Glutamatergic neuron (in vitro differentiated cells): ENCODE measurements around the gene FXYD2. TPM values are rescaled to one million over a fixed set of nuclear protein-coding genes. Genes with fewer than 3 reads are reported as not detected.

Experiments used
- DNase-seq: peaks from one replicate; pipeline ENCODE4 v3.0.0; 2022
- H3K27ac Mint-ChIP-seq: one replicate; pipeline ENCODE4 v1.8.0; 2020; ENCODE audit warnings: mild to moderate bottlenecking, mixed read lengths, inconsistent platforms; ENCODE audit not compliant: unreplicated experiment
- H3K27me3 Mint-ChIP-seq: one replicate; pipeline ENCODE4 v1.8.0; 2020; ENCODE audit warnings: mild to moderate bottlenecking, moderate library complexity, mixed read lengths, inconsistent platforms; ENCODE audit not compliant: unreplicated experiment
- H3K36me3 Mint-ChIP-seq: one replicate; pipeline ENCODE4 v1.8.0; 2020; ENCODE audit warnings: mild to moderate bottlenecking, mixed read lengths, inconsistent platforms; ENCODE audit not compliant: unreplicated experiment
- H3K4me1 Mint-ChIP-seq: one replicate; pipeline ENCODE4 v1.8.0; 2020; ENCODE audit warnings: mild to moderate bottlenecking, low read depth, mixed read lengths, inconsistent platforms; ENCODE audit not compliant: unreplicated experiment
- H3K4me3 Mint-ChIP-seq: one replicate; pipeline ENCODE4 v1.8.0; 2020; ENCODE audit warnings: mild to moderate bottlenecking, mixed read lengths, inconsistent platforms; ENCODE audit not compliant: unreplicated experiment
- H3K9me3 Mint-ChIP-seq: one replicate; pipeline ENCODE4 v1.8.0; 2020; ENCODE audit warnings: mild to moderate bottlenecking, moderate library complexity, mixed read lengths, inconsistent platforms; ENCODE audit not compliant: unreplicated experiment
- total RNA-seq: library from RNA; stranded (reverse); fragmentation: NEBNext Ultra II Directional; extraction: Animal tissue kit (Norgen Biotek cat#: 25700); gene quantifications from one replicate; pipeline ENCODE4 v1.2.1, GENCODE V29; 2021; ENCODE audit not compliant: unreplicated experiment
- TF ChIP-seq, protein P1 (sequence below): fragments of 200-600 bp; sonication (generic); IDR thresholded peaks from one replicate; pipeline ENCODE4 v1.5.0; 2021; ENCODE audit not compliant: partially characterized antibody, unreplicated experiment

The FXYD2 gene
- total RNA-seq, 1 donor from 2014 or later = 0.44 TPM

DNA sequence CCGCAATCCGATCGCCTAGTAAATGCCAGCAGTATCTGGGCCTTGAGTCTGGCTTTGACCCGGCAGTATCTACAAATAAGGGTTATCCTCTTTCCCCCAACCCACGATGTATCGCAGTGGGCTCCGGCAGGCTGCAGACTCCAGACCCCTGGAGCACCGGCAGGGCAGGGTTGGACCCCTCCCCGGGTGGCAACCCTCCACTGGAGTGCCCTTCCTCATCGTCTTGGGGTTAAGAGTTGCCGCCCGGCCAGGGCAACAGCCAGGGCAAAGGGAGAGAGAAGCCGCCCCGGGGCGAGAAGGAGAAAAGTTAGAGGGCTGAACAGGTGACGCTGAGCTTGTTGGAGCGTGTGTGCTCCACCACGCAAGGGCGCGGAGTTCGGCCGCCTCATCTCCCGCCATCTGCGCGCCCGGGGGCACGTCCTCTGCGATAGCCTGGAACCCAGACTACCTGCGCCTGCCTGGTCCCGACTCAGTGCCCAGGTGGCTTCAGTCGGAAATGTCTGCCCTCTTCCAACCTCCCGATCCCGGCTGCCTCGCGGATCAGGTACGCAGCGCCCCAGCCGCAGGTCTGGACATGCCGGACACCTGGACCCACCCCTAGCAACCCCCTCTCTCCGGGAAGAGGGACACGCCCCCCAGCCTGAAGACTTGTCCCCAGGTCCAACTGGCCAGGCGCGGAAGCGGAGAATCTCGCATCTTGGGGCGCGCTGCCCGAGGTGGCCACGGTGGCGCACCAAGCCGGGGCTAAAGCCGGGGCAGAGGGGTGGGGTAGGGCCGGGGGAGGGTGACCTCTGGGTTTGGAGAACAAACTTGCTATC is 28.7 kb downstream of the FXYD2 start:
- H3K27ac Mint-ChIP-seq = no peak overlapping the region
- peaks cover 25% of the 10 kb centered on the region for H3K27me3 Mint-ChIP-seq
- peaks cover 21% of the 10 kb centered on the region for H3K4me1 Mint-ChIP-seq
- DNase-seq = no peak
- TF ChIP-seq, protein P1, sequence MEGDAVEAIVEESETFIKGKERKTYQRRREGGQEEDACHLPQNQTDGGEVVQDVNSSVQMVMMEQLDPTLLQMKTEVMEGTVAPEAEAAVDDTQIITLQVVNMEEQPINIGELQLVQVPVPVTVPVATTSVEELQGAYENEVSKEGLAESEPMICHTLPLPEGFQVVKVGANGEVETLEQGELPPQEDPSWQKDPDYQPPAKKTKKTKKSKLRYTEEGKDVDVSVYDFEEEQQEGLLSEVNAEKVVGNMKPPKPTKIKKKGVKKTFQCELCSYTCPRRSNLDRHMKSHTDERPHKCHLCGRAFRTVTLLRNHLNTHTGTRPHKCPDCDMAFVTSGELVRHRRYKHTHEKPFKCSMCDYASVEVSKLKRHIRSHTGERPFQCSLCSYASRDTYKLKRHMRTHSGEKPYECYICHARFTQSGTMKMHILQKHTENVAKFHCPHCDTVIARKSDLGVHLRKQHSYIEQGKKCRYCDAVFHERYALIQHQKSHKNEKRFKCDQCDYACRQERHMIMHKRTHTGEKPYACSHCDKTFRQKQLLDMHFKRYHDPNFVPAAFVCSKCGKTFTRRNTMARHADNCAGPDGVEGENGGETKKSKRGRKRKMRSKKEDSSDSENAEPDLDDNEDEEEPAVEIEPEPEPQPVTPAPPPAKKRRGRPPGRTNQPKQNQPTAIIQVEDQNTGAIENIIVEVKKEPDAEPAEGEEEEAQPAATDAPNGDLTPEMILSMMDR = no peak
- no peaks in the 10 kb centered on the region for H3K36me3 Mint-ChIP-seq
- H3K9me3 Mint-ChIP-seq = no peaks in the 10 kb centered on the region
- peak overlapping the region; percentile 61 for H3K4me3 Mint-ChIP-seq

- Mint-ChIP-seq H3K4me3 (no peak overlapping the region), H3K27ac (no peak overlapping the region), H3K4me1 (peaks cover 23% of the 10 kb centered on the region), H3K36me3 (no peaks in the 10 kb centered on the region), H3K9me3 (peaks cover 3% of the 10 kb centered on the region), H3K27me3 (peaks cover 26% of the 10 kb centered on the region)
- TF ChIP-seq, protein P1 = no peak
- no peak for DNase-seq
Observed at GRCh38 chr11:117794772-117795629, 29.5 kb downstream of the FXYD2 start.

- peak overlapping the region; percentile 39 for H3K4me3 Mint-ChIP-seq
- no peaks in the 10 kb centered on the region for H3K36me3 Mint-ChIP-seq
- peaks cover 3% of the 10 kb centered on the region for H3K9me3 Mint-ChIP-seq
- H3K27me3 Mint-ChIP-seq = peaks cover 28% of the 10 kb centered on the region
- DNase-seq = no peak
- TF ChIP-seq, protein P1 = no peak
- peaks cover 29% of the 10 kb centered on the region for H3K4me1 Mint-ChIP-seq
- no peak overlapping the region for H3K27ac Mint-ChIP-seq
Observed at GRCh38 chr11:117794135-117794534, 30.4 kb downstream of the FXYD2 start.

GRCh38 chr11:117793583-117793982 is 31.0 kb downstream of the FXYD2 start:
- Mint-ChIP-seq H3K4me1 (peaks cover 31% of the 10 kb centered on the region), H3K27ac (no peak overlapping the region), H3K9me3 (peaks cover 3% of the 10 kb centered on the region), H3K4me3 (peak overlapping the region; percentile 39), H3K36me3 (no peaks in the 10 kb centered on the region), H3K27me3 (peaks cover 24% of the 10 kb centered on the region)
- no peak for DNase-seq
- TF ChIP-seq, protein P1 = no peak
